Activated CD8-positive, alpha-beta memory T cell treated with anti-CD3 and anti-CD28 coated beads for 48 hours (primary cell): ENCODE measurements around the gene TAC3.
"Not testable (repeated sequence)": the region's sequence is repeated elsewhere in the genome, so short reads cannot be mapped to it uniquely, and the experiment has no call there.

Experiments
- DNase-seq, 3 experiments: peaks; one replicate each; pipeline ENCODE4 v3.0.0-alpha.2; 2020; ENCODE audit warnings: low read depth in 2 of 3, low spot score in 2 of 3

TAC3 gene

DNA sequence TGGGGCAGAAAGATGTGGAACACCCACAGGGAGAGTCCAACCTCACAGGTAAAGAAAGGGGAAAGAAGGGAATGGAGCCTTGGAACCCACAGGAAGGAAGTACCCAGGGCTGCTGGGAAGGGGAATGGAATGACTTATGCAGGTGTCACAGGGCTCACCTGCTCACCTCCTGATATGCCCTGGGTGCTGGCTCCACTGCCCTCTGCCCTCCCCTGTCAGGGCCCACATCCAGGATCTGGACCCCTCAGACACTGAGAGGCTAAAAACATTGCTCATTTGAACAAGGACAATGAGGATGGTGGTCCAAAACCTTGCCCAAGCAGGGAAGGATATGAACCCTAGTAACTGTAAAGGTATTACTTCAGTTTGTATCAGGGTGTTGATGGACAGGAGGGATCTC lies 29.3 kb downstream of the TAC3 start:
- no peak for DNase-seq

DNA sequence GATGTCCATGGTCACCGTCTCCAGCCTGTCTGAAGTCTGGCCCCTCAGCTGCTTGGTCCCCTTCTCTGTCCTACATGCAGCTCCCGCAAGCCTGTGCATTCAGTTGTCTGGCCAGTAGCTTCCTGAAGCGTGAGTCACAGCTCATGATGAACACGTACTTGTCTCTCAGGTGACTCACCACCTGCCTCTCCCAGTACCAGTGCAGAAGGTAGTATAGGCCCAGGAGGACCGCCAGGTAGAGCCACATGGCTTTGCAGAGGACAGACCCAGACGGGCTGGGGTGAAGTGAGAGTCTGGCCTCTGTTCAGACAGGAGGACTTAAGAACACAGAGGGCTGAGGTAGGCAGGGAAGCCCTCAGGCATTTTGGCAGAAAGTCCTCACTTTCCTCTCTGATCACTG lies 30.6 kb downstream of the TAC3 start:
- not testable (repeated sequence) for DNase-seq

DNA sequence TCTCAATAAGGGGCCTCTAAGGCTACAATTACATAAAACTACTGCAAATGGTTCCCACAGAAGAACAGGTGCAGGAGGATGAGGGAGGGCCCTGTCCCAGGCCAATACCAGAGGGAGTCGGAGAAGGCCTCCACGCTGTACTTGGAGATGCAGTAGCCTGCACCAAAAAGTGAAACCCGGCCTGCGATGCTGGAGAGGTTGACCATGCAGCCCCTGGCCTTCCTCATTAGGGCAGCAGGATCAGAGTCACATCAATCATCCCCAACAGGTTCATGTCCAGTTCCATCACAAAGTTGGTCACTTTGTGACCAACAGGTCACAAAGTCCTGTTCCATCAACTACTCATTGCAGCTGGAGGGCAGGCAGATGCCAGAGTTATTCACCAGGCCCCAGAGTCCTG lies 32.9 kb downstream of the TAC3 start:
- DNase-seq = no peak

DNA sequence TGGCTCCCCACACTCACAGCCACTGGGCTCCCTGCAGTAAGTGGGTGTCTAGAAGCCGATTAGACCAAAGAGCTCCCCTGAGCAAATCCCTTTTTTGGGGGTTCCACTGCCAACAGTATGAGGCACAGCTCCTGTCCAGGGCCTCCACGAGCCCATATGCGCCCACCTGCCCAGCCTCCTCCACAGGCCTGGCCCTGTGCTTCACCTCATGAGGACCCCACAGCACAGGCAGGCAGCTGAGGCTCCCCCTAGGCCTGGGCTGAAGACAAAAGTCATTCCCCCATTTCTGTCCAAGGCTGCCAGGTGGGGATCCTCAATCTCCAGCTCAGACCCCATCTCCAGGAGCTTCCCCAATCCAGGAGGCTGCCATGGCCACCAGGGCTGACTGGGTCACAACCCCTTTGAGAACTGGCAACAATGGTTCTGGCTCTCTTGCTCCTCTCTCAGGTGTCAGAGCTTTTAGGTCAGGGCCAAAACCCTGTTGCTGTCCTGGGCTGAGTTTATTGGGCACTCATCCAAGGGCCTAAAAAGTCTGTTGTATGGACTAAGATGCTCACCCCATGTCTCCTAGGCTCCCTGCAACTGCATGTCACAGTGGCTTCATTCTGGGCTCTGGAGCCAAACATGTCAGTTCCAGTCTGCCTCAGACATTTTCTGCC lies 33.6 kb downstream of the TAC3 start:
- DNase-seq = not testable (repeated sequence)

DNA sequence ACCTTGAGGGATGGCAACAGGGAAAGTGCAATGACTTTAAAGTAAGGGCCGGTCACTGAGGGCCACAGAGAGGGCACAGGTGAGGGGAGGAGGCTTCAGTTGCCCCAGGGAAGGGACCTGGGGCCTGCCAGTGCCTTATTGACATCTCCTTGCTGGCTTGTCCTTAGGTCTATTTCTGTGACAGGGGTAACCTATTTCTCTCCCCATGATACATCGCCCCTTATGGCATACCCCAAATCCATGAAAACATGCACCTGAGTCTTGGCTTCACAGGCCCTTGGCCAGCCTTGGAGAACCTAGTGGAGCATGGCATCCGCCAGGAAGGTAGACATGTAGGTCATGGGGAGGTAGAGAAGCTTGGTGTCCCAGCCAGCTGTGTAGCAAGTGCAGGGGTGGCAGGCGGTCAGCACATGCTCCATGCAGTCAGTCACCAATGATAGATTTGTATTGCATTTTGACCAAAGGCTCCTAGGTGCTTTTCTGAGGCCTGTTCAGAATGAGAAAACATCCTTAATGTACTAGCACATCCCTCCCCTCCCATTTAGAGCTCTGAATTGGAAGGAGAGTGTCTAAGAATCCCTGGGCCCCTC lies 35.3 kb downstream of the TAC3 start:
- no peak for DNase-seq

DNA sequence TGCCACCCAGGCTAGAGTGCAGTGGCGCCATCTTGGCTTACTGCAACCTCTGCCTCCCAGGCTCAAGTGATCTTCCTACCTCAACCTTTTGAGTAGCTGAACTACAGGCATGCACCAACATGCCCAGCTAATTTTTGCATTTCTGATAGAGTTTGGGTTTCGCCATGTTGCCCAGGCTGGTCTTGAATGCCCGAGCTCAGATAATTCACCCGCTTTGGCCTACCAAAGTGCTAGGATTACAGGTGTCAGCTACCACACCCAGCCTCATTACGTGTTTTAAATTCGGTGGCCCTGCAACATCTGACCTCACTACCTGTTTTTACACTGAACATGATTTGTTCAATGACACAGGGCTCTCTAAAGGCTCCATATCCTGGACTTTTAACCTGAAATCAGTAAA lies 36.1 kb downstream of the TAC3 start:
- no peak for DNase-seq

DNA sequence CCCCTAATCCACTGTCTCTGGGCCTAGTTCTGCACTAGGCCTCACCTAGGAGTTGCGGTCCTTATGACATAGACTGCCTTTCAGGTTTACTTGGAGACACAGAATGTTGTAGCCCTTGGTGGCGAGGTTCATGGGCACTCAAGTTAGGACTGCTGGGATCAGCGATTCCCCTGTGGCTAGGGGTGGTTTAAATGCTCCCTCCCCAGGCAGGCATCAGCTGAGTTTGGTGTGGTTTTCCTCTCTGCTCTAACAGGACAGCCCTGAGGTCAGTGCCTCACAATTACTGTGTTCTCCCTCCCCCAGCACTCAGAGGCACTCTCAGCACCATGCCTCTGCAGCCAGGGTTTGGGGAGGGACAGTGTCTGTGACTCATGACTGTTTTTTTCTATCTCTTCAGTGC lies 36.7 kb downstream of the TAC3 start:
- DNase-seq = no peak

DNA sequence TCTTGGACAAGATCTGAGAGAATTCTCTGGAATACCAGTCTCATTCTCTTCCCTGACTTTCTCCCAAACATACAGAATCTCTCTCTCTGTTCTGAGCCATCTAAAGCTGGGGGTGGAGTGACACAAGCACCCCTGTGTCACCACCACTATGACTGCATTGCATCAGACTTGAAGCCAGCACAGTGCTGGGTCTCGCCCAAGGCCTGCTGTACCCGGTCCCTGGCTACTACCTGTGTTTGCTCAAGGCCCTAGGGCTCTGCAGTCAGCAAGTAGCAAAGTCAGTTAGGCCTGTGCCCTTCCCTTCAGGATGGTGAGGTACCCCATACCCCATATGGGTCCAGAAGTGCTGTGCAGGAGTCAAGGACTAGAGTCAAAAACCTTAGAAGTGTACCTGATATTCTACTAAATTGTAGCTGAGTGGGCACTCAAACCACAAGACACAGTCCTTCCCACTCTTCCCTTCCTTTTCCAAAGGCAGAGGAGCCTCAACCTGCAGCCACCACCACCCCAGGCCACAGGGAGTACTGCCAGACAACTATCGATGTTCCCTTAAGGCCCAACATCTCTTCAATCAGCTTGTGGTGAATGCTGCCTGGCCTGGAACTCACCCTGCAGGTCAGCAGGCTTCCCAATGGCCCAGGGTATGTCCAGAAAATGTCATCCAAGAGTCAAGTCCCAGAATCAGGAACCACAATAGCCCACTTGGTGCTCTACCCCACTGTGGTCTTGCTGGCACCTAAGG lies 37.8 kb downstream of the TAC3 start:
- no peak for DNase-seq

DNA sequence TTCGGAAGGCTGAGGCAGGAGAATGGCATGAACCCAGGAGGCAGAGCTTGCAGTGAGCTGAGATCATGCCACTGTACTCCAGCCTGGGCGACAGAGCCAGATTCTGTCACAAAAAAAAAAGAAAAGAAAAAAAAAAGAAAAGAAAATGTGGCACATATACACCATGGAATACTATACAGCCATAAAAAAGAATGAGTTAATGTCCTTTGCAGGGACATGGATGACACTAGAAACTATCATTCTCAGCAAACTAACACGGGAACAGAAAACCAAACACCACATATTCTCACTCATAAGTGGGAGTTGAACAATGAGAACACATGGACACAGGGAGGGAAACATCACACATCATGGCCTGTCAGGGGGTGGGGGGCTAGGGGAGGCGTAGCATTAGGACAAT lies 39.0 kb downstream of the TAC3 start:
- DNase-seq = not testable (repeated sequence)

DNA sequence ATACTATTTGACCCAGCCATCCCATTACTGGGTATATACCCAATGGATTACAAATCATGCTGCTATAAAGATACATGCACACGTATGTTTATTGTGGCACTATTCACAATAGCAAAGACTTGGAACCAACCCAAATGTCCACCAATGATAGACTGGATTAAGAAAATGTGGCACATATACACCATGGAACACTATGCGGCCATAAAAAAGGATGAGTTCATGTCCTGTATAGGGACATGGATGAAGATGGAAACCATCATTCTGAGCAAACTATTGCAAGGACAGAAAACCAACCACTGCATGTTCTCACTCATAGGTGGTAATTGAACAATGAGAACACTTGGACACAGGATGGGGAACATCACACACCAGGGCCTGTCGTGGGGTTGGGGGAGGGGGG lies 42.1 kb downstream of the TAC3 start:
- DNase-seq = not testable (repeated sequence)

DNA sequence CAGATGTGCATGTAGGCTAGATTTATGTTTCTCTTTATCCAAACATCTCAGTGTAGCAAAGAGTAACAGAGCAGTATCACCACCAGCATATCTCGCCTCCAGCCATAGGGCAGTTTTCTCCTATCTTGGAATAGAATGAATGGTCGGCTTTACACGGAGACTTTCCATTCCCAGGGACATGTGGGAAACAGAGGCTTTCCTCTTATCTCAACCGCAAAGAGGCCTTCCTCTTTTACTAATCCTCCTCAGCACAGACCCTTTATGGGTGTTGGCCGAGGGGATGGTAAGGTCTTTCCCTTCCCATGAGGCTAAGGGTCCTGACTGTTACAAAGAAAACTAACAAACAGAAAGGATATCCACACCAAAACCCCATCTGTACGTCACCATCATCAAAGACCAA lies 47.4 kb downstream of the TAC3 start:
- DNase-seq = not testable (repeated sequence)

DNA sequence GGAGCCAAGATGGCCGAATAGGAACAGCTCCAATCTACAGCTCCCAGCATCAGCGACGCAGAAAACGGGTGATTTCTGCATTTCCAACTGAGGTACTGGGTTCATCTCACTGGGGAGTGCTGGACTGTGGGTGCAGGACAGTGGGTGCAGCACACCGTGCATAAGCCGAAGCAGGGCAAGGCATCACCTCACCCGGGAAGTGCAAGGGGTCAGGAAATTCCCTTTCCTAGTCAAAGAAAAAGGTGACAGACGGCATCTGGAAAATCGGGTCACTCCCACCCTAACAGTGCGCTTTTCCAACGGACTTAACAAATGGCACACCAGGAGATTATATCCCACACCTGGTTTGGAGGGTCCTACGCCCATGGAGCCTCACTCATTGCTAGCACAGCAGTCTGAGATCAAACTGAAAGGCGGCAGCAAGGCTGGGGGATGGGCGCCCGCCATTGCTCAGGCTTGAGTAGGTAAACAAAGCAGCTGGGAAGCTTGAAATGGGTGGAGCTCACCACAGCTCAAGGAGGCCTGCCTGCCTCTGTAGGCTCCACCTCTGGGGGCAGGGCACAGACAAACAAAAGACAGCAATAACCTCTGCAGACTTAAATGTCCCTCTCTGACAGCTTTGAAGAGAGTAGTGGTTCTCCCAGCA lies 50.2 kb downstream of the TAC3 start:
- DNase-seq = not testable (repeated sequence)

DNA sequence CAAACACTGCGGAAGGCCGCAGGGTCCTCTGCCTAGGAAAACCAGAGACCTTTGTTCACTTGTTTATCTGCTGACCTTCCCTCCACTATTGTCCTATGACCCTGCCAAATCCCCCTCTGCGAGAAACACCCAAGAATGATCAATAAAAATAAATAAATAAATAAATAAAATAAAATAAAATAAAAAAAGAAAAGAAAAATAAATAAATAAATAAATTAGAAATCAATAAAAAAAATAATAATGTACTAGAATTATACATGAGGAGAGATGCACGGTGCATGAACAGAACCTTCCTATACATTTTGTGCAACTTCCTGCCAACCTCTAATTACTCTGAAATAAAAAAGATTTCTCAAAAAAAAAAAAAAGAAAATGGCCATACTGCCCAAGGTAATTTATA lies 51.2 kb downstream of the TAC3 start:
- not testable (repeated sequence) for DNase-seq

DNA sequence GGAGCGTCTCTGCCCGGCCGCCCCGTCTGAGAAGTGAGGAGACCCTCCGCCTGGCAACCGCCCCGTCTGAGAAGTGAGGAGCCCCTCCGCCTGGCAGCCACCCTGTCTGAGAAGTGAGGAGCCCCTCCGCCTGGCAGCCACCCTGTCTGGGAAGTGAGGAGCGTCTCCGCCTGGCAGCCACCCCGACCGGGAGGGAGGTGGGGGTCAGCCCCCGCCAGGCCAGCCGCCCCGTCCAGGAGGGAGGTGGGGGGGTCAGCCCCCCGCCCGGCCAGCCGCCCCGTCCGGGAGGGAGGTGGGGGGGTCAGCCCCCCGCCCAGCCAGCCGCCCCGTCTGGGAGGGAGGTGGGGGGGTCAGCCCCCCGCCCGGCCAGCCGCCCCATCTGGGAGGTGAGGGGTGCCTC lies 52.8 kb downstream of the TAC3 start:
- DNase-seq = not testable (repeated sequence)

DNA sequence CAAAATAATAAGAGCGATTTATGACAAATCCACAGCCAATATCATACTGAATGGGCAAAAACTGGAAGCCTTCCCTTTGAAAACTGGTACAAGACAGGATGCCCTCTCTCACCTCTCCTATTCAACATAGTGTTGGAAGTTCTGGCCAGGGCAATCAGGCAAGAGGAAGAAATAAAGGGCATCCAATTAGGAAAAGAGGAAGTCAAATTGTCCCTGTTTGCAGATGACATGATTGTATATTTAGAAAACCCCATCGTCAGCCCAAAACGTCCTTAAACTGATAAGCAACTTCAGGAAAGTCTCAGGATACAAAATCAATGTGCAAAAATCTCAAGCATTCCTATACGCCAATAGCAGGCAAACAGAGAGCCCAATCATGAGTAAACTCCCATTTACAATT lies 54.1 kb downstream of the TAC3 start:
- not testable (repeated sequence) for DNase-seq
